ENCODE results near the gene C1orf210. TPM values are rescaled to one million over a fixed set of nuclear protein-coding genes. Genes with fewer than 3 reads are reported as not detected.

The C1orf210 gene
- total RNA-seq, 1 experiment from 2014 or later: 7.6 TPM

DNA sequence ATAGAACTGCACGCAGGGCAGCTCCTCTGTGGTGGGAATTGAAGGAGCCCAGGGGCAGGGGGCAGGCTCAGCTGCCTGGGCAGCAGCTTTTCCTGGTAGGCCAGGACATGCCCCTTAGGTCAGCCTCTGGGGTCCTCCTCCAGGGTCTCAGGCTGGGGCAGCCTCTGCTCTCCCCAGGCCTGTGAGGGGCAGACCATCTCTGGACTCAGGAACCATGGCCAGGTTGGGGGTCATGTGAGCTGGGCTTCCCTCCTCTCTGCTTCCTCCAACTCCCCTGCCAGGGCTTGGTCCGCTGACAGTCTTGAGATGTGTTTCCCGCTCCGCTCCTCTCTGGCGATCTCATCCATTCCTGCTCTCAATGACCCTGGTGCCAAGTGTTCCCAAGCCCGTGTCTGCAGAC, 5.7 kb downstream of the C1orf210 start:
- no peak for TF ChIP-seq ELF1 (IDR thresholded peaks at IDR 0.05; ENCODE audit: borderline replicate concordance, low read depth)
- no peak for TF ChIP-seq FOSL1 (IDR thresholded peaks at IDR 0.05; ENCODE audit: low read depth)
- TF ChIP-seq, protein P1, sequence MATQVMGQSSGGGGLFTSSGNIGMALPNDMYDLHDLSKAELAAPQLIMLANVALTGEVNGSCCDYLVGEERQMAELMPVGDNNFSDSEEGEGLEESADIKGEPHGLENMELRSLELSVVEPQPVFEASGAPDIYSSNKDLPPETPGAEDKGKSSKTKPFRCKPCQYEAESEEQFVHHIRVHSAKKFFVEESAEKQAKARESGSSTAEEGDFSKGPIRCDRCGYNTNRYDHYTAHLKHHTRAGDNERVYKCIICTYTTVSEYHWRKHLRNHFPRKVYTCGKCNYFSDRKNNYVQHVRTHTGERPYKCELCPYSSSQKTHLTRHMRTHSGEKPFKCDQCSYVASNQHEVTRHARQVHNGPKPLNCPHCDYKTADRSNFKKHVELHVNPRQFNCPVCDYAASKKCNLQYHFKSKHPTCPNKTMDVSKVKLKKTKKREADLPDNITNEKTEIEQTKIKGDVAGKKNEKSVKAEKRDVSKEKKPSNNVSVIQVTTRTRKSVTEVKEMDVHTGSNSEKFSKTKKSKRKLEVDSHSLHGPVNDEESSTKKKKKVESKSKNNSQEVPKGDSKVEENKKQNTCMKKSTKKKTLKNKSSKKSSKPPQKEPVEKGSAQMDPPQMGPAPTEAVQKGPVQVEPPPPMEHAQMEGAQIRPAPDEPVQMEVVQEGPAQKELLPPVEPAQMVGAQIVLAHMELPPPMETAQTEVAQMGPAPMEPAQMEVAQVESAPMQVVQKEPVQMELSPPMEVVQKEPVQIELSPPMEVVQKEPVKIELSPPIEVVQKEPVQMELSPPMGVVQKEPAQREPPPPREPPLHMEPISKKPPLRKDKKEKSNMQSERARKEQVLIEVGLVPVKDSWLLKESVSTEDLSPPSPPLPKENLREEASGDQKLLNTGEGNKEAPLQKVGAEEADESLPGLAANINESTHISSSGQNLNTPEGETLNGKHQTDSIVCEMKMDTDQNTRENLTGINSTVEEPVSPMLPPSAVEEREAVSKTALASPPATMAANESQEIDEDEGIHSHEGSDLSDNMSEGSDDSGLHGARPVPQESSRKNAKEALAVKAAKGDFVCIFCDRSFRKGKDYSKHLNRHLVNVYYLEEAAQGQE (IDR thresholded peaks at IDR 0.05; ENCODE audit: low read depth): no peak
- TF ChIP-seq, protein P2, sequence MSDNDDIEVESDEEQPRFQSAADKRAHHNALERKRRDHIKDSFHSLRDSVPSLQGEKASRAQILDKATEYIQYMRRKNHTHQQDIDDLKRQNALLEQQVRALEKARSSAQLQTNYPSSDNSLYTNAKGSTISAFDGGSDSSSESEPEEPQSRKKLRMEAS (IDR thresholded peaks at IDR 0.05): no peak
- H3K4me1 ChIP-seq (ENCODE audit: control insufficient read depth in 1 of 2, insufficient read depth in 2 of 2, low read length in 2 of 2): peaks cover 4 to 9% of the 10 kb centered on the region in 2 experiments; a peak in 3 of 4 replicates
- no peak overlapping the region for H3K27ac ChIP-seq (ENCODE audit: low read depth, low read length)
- intact Hi-C loops (cut with micrococcal nuclease): no loop called here
- no peak for DNase-seq (ENCODE audit: low read depth, low spot score)
- no peaks in the 10 kb centered on the region for H4K20me1 ChIP-seq (ENCODE audit: insufficient read depth)
- H3K9ac ChIP-seq (ENCODE audit: low read length): no peak overlapping the region
- no peak overlapping the region for H3K4me3 ChIP-seq (replicated peaks in 1 of 2; ENCODE audit: low read depth in 1 of 2, low read length in 2 of 2)
- H3K27me3 ChIP-seq (ENCODE audit: insufficient read depth, low read length): no peaks in the 10 kb centered on the region
- RAD21 ChIA-PET (ENCODE audit: low non-redundant PET in 1 of 2, low total read pairs in 2 of 2, uncharacterized antibody in 2 of 2, unreplicated experiment in 2 of 2): no interaction called here
- ATAC-seq: no peak
- no peaks in the 10 kb centered on the region for H3K9me3 ChIP-seq (ENCODE audit: control insufficient read depth in 1 of 2, insufficient read depth in 1 of 2, low read depth in 1 of 2, low read length in 2 of 2)
- H3K36me3 ChIP-seq (ENCODE audit: control insufficient read depth in 1 of 2, insufficient read depth in 2 of 2, low read length in 2 of 2): 0 out of 4 replicates have a peak, but pooled peaks cover 0 to 2% of the 10 kb centered on the region in 2 experiments
- no peaks in the 10 kb centered on the region for H3K79me2 ChIP-seq (ENCODE audit: insufficient read depth, low read length)
- H3K4me2 ChIP-seq (ENCODE audit: low read length): no peak overlapping the region
- no peaks in the 10 kb centered on the region for H3K9me2 ChIP-seq (ENCODE audit: insufficient read depth)
- no peak overlapping the region for H2AFZ ChIP-seq (ENCODE audit: low read depth, low read length, poor library complexity, severe bottlenecking)
- POLR2A ChIA-PET: no interaction called here
- no TSS peak for BruUV-seq (replicated peaks)
- CTCF ChIA-PET: no interaction called here

DNA sequence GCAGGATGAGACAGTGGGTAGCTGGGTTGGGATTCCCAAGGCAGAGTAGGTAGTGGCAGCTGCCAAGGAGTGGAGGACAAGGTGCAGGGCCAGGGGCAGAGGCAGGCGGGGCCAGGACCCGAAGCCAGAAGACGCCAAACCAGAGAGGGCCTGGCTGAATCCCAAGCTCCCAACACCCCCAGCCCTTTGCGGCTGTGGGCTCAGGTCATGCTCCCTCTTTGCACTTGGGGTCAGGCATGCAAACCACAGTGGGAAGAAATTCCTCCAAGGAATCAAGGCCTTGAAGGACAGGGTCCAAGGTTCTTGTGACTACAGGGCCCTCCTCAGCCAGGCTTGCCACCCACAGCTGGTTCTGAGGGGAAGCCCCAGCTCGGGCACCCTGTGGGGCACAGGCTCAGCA, 6.2 kb downstream of the C1orf210 start:
- Histone ChIP-seq H3K9me3 (ENCODE audit: control insufficient read depth in 1 of 2, insufficient read depth in 1 of 2, low read depth in 1 of 2, low read length in 2 of 2) (no peaks in the 10 kb centered on the region), H3K27ac (ENCODE audit: low read depth, low read length) (no peak overlapping the region), H3K36me3 (ENCODE audit: control insufficient read depth in 1 of 2, insufficient read depth in 2 of 2, low read length in 2 of 2) (0 out of 4 replicates have a peak, but pooled peaks cover 0 to 2% of the 10 kb centered on the region in 2 experiments), H3K4me3 (replicated peaks in 1 of 2; ENCODE audit: low read depth in 1 of 2, low read length in 2 of 2) (no peak overlapping the region), H3K4me2 (ENCODE audit: low read length) (no peak overlapping the region), H3K9ac (ENCODE audit: low read length) (no peak overlapping the region), H2AFZ (ENCODE audit: low read depth, low read length, poor library complexity, severe bottlenecking) (no peak overlapping the region), H3K9me2 (ENCODE audit: insufficient read depth) (no peaks in the 10 kb centered on the region), H3K27me3 (ENCODE audit: insufficient read depth, low read length) (no peaks in the 10 kb centered on the region), H4K20me1 (ENCODE audit: insufficient read depth) (no peaks in the 10 kb centered on the region), H3K4me1 (ENCODE audit: control insufficient read depth in 1 of 2, insufficient read depth in 2 of 2, low read length in 2 of 2) (peaks cover 0 to 10% of the 10 kb centered on the region in 2 experiments; a peak in 2 of 4 replicates), H3K79me2 (ENCODE audit: insufficient read depth, low read length) (no peaks in the 10 kb centered on the region)
- DNase-seq (ENCODE audit: low read depth, low spot score) (no peak), ATAC-seq (no peak)
- POLR2A ChIA-PET: no interaction called here
- intact Hi-C loops (cut with micrococcal nuclease): no loop called here
- no TSS peak for BruUV-seq (replicated peaks)
- RAD21 ChIA-PET (ENCODE audit: low non-redundant PET in 1 of 2, low total read pairs in 2 of 2, uncharacterized antibody in 2 of 2, unreplicated experiment in 2 of 2): no interaction called here
- CTCF ChIA-PET: no interaction called here
- TF ChIP-seq POLR2A (IDR thresholded peaks at IDR 0.05; ENCODE audit: borderline replicate concordance, extremely low read depth, insufficient read depth, insufficient read length) (no peak), YY1 (IDR thresholded peaks at IDR 0.05; ENCODE audit: extremely low read depth, insufficient replicate concordance, low read depth, low read length) (no peak), RAD21 (IDR thresholded peaks at IDR 0.05; ENCODE audit: low read depth) (no peak), CBX3 (IDR thresholded peaks at IDR 0.05; ENCODE audit: low read depth) (no peak), SIN3A (IDR thresholded peaks at IDR 0.05; ENCODE audit: low read depth) (no peak), ELF1 (IDR thresholded peaks at IDR 0.05; ENCODE audit: borderline replicate concordance, low read depth) (no peak), ZFX (IDR thresholded peaks at IDR 0.05) (no peak)
- TF ChIP-seq, protein P1 (IDR thresholded peaks at IDR 0.05; ENCODE audit: low read depth): no peak
- TF ChIP-seq, protein P3, sequence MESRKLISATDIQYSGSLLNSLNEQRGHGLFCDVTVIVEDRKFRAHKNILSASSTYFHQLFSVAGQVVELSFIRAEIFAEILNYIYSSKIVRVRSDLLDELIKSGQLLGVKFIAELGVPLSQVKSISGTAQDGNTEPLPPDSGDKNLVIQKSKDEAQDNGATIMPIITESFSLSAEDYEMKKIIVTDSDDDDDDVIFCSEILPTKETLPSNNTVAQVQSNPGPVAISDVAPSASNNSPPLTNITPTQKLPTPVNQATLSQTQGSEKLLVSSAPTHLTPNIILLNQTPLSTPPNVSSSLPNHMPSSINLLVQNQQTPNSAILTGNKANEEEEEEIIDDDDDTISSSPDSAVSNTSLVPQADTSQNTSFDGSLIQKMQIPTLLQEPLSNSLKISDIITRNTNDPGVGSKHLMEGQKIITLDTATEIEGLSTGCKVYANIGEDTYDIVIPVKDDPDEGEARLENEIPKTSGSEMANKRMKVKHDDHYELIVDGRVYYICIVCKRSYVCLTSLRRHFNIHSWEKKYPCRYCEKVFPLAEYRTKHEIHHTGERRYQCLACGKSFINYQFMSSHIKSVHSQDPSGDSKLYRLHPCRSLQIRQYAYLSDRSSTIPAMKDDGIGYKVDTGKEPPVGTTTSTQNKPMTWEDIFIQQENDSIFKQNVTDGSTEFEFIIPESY (IDR thresholded peaks at IDR 0.05; ENCODE audit: extremely low read depth, insufficient replicate concordance, low read length): no peak
